HG03280 (cell line): Measurements from ENCODE around the gene CCDC6.
A peak's percentile ranks its signal among the peaks of the same experiment; 100 is the strongest.

ENCODE experiments used
- ATAC-seq: cut with Tn5 transposase; IDR thresholded peaks from one replicate; pipeline ENCODE4 v1.9.1; 2021; ENCODE audit warnings: mild to moderate bottlenecking, moderate library complexity; ENCODE audit not compliant: unreplicated experiment

The CCDC6 gene

DNA sequence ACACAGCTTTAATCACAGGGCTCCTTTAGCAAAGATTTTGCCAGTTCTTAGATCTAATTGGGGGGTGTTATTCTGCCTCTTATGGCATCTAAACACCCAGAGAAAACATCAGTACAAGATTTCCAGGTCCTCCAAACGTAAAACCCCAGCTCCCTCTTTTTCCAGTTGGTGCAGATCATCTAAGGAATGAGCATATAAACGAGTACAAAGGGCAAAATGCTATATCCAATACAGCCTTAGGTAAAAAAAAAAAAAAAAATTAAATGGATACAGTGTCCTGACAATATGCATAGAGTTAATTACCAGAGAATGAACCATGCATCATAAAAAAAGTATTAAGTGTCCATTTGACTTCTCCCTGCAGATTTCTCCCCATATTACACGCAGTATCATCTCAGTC lies 50.3 kb downstream of the CCDC6 start:
- no peak for ATAC-seq

DNA sequence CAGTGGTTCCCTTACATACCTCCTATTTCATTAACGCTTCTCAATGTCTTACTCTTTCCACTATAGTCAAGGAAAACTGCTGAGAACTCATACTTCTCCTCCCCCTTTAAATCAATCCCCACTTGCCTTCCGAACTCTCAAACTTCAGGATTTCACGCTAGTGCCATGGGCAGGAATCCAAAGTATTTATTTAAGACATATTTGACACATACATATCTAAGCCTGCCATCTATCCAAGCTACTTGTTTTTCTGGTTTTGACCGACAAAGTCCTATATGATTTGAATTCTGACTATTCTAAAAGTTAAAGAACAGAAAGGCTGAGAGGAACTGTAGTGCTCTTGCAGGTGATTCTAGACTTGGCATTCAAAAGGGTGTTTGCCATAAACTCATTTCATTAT lies 51.8 kb downstream of the CCDC6 start:
- ATAC-seq = no peak

DNA sequence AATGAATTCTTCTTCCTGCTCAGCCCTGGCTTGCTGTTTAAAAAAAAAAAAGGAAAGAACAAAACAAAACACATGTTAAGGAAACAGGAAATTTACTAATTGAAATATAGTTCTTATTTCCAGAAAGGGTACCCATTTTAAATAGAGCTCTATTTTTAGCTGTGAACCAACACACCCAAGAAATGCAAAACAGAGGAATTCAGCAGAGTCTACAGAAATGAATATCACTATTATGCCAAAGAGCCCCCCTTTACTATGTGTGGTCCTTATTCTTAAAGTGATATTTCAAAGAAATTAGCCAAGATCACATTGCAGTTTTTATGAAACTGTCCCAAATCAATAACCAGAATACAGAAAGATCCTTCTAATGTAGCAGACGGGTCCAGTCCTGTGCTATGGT lies 53.7 kb downstream of the CCDC6 start:
- ATAC-seq = no peak

DNA sequence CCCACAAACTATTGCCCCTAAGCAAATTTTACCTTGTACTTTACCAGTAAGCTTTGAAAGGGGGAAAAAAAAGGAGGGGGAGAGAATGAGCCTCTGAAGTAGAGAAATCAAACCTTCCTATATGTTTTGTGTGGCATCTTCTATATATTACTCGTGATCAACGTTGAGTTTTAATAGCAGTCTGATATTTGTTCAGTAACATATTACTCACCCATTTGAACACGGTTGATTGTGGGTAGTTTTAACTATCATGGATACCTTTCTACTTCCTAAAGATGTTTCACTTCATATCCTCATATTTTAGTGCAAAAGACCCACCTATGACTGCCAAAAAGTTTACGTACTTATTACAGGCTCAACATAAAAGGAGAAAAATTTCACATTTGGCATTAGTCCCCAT lies 54.5 kb downstream of the CCDC6 start:
- no peak for ATAC-seq

DNA sequence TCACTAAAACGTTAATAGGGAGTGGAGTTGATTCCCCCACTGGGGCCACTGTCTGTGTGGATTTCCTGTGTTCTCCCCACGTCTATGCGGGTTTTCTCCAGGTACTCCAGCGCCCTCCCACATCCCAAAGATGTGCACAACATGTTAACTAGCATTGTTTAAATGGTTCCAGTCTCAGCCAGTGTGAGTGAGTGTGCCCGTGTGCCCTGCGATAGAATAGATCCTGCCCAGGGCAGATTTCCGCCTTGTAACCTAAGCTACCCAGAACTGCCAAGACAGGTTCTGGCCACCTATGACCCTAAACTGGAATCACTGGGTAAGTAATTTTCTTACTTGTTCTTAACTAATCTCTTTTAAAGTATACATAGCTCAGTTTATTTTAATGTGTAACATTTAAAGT lies 58.5 kb downstream of the CCDC6 start:
- ATAC-seq = no peak

DNA sequence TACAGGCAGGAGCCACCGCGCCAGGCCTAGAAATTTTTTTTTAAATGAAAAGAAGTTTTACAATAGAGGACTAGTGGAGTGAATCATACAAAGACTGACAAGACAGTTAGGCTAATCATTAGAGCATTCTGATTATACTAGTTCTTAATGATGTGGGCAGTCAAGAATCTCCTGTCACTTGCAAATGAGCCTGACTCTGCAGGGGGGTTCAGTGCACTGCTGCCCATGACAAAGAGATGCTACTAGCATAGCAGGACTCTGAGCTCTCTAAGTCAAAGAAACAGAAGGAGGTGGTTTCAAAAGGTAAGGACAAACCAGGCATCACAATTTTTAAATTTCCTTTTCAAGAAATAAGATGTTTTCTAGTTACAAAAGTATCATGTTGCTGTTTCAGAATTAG lies 59.0 kb downstream of the CCDC6 start:
- ATAC-seq = no peak

DNA sequence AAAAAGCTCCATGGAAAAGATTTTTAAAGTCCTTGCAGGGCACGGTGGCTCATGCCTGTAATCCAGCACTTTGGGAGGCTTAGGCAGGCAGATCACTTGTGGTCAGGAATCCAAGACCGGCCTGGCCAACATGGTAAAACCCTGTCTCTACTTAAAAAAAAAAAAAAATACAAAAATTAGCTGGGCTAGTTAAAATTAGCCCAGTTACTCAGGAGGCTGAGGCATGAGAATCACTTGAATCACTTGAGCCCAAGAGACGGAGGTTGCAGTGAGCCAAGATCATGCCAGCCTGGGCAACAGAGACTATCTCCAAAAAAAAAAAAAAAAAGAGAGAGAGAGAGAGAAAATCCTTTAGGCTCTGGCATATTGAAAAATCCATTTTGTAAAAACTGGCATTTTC lies 61.9 kb downstream of the CCDC6 start:
- no peak for ATAC-seq

DNA sequence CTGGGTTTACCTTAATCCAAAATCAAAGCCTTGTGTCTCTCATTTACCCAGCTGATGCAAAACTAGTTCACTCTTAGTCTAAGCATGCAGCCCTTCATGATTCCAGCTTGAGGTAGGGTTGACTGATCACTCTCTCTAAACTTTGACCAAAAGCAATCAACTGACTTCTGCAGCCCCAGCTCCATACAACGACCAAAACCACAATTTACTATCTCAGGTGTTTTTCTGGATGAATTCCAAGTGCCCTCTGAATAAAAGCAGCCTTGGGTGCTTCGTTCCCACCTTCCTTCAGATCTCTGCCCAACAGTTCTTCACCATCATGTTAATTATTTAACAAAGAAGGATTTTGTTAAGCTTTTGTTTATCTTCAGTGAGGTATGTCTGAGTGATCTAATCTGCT lies 62.6 kb downstream of the CCDC6 start:
- ATAC-seq = no peak

DNA sequence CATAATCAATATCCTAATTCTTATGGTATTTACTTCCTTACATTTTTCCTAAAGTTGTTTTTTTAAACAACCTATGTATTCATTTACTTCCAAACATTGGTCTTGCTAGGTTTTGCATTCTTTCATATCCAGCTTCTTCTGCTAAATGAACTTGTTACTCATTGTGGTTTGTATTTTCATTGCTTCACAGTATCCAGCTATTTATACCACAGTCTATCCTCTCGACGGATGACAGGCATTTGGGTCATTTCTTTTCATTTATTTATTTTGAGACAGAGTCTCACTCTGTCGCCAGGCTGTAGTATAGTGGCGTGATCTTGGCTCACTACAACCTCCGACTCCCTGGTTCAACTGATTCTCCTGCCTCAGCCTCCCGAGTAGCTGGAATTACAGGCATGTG lies 66.8 kb downstream of the CCDC6 start:
- no peak for ATAC-seq

DNA sequence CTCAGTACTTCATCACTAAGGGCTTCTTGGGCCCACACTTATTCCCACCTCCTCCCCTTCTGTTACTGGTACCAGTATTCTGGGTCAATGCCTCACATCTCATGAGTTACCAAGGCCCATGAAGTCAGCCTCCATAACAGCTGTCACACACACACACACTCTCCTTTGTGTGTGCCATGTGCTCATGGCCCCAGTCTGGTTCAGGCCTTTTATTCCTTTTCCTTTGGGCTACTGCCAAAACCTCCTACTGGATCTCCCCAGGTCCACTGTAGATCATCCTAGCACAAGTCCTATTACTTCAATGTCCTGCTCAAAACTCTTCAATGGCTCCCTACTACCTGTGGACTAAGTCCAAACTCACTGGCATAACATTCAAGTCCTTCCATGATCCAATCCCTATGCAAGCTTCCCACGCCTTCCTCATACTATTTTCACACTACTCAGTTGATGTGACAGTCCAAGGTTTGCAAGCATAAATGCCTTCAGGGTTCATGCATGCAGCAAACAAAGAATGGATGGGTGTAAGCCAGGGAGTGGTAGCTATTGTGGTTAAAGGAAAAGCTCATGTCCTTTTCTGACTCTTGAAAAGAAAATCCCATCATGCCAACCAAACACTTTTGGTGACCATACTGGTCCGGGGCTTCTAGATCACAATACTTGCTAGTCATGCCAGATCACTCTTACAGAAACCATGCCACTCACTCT lies 68.1 kb downstream of the CCDC6 start:
- no peak for ATAC-seq

DNA sequence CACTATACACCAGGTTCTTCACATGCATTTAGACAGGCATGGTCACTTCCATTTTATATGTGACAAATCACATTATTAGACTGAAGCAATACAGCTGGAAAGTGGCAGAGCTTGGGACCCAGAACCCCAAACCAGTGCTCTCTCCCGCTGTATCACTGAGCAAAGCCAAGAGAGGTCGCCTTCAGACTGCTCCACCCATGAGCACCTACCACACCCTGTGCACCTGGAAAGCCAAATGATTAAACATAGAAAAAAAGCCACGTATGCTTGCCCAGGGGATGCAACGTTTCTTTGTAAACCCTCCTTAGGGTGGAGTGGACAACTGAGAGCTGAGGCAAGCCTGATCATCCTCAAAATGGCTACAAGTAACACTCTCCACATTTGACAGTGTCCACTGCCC lies 72.5 kb downstream of the CCDC6 start:
- ATAC-seq = no peak

DNA sequence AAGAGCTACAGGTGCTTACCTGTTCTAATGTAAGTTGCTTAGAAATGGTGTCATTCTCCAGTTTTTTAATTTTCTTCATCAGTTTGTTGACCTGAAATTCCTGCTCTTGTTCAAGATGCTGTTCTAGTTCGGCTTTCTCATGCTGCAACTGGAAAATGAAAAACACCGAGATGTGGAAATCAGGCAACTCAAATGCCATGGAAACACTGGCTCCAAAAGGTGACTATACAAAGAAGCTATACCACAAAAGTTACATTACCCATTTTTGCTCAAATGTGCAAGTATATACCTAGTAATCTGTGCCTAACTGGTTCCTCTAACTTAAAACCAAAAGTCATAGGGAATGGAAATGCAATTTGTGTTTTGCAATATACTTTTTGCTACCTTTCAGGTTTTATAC lies 73.8 kb downstream of the CCDC6 start:
- no peak for ATAC-seq

DNA sequence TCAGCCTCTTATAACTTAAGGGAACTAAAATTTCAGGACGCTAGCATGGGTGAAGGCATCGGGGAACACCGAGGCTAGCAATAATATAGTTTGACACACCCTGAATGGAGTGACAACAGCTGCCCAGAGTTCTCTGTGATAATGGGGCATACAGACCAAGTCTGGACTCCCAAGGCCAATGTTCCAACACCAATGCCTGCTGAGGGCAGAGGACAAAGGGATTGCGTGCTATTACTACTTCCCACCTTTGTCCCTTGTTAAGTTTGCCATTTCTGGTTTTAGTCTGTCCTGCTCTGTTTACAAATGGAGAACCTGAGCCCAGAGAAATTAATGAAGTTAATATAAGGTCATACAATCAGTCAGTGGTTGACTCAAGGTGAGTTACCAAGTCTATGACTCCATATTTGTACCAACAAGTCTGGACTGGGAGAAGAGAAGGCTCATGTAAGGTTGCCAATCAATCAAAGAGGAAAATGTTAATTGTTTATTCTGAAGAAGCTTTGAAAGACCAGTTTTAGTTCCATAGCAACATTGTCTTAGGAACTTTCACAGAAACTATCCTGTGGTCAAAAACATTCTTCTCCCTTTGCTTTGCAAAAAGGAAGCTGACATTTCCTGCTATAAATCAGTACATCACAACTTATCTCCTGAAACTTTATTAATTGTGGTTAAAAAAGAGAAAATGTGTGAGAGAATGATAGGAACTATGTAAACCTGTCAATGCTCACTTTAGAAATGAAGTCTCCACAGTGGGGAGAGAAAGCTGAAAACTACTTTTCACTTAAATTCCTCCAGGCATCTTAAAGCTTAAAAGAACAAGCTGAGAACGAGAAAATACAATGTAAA lies 74.5 kb downstream of the CCDC6 start:
- no peak for ATAC-seq

DNA sequence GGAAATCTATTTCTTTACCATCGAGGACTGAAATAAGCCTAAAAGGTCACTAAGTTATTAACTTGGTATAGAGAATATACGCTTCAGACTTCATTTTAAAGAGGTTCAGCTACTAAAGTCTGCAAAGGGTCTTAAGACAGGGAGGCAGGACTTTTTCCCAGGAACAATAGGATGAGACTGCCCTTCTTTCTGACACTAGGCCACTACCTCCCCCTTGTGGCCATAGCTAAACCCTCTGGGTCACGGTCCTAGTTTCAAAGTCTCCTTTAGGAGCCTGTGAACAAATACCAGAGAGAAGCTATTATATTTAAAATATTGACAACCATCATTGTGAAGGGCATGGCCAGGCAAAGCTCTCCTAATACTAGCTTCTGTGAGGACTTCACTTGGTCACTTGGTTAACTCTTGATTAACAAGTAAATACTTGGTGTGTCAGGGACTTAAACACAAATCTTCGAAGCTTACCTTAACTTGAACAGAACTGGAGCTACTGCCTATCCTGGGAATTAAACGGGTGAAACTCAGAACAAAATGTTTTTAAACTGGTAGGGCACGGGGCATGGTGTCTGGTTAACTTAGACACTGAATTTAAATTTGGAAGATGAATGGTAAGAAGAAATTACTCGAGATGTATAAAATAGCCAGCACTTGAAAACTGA lies 75.6 kb downstream of the CCDC6 start:
- no peak for ATAC-seq

DNA sequence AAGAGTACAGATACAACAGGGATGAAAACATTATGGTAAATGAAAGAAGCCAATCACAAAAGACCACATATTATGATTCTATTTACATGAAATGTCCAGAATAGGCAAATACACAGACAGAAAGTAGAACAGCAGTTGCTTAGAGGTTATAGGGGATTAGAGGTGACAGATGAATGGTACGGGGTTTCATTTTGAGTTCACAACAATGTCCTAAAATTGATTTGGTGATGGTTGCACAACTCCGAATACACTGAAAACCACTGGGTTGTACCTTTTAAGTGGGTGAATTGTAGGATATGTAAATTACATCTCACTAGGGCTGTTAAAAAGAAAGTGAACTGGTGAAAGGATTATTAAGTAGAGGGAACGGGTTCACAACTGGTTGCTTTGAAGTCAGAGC lies 76.8 kb downstream of the CCDC6 start:
- ATAC-seq = peak; percentile 79

DNA sequence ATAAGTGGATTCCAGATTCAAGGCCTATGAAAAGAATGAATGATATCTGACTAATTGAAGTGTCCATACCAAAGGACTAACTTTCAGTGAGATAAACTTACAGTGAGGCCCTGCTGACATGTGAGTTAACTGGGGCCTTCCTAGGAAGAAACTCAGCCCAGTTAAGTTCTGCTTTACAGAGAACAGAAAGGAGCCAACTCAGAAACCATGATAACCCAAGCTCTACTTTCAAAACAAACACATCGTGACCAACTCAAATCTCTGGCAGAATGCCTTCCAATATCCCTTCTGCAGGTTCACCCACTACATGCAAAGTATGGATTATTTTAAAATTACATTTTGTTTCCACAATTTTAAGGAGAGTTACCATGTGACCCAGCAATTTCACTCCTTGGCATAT lies 77.3 kb downstream of the CCDC6 start:
- ATAC-seq = no peak

DNA sequence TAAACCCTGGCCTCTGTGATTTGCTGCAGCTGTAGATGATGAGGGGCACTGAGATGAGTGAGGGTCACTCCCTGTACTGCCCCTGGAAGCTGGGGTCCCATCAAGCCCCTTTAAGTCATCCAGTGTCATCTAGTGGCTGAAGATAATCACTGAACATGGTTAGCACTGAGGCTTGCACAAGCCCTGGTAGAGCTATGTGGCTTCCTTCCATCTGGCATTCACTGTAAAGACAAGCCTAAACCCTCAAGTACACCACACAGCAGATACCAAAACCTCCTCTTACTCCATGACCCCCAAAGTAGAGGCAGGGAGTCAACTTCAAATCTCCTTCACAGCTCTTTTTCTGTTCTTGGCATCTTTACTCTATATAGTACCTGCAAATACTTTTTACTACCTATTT lies 80.4 kb downstream of the CCDC6 start:
- no peak for ATAC-seq

DNA sequence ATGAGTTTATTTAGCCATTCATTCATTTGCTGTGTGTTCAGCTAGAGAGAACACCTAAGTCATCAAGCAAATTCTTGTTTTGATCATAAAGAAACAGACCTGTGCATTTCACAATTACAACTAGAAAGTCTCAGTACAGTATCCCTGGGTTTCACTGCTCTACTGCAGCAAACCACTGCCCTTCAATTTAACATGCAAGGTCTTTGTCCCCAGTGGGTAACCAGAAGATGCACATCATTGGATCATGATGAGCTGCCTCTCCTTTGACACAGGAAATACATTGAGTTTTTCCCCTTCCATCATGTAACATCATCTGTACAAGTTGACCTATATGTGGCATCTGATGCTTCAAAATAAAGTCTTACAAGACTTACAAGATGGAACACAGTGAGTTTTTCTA lies 82.6 kb downstream of the CCDC6 start:
- no peak for ATAC-seq

DNA sequence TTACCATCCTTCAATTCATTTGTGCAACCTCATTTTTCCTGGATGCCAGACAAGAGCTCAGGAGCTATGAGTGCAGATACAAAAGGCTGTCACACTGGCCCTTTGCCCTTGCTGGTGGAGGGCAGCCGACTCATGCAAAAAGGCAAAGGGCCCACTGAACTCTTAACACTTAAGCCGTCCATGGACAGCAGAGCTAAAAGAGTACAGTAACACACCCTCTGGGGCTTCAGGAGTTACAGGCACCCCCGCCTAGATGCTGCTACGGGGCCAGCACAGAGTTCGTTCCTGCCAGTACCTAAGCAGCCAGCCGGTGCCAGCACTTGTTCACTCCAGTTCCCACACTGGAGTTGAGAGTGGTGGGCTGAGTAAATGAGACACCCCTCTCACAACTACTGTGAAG lies 83.2 kb downstream of the CCDC6 start:
- no peak for ATAC-seq

DNA sequence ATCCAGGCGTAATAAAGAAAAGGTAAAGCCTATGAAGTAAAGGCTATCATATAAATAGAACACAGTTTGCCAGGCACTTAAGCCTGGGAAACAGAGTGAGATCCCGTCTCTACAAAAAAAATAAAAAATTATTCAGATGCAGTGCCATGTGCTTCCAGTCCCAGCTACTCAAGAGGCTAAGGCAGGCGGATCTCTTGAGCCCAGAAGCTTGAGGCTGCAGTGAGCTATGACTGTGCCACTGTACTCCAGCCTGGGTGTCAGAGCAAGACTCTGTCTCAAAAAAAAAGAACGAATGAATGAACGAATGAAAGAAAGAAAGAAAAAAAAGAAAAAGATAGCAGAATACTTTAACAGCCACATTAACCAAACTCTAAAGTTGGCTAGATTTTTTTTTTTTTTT lies 85.9 kb downstream of the CCDC6 start:
- no peak for ATAC-seq

DNA sequence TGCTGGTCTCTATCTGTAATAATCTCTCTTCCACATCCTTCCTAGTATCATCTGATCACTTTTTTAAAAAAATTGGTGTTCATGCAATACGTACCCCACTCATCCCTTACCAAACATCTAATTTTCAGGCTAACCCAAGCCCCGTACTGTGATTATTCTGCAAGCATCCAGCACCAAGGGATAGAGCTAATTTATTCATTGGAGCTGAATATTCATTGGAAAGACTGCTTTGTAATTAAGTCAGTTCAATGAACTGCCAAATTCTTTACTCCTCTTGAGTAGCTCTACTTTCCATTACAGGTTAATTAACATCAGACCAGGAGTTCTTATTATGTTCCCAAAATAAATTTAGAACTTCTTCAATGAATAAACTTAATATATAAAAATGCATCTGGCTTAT lies 86.7 kb downstream of the CCDC6 start:
- no peak for ATAC-seq

DNA sequence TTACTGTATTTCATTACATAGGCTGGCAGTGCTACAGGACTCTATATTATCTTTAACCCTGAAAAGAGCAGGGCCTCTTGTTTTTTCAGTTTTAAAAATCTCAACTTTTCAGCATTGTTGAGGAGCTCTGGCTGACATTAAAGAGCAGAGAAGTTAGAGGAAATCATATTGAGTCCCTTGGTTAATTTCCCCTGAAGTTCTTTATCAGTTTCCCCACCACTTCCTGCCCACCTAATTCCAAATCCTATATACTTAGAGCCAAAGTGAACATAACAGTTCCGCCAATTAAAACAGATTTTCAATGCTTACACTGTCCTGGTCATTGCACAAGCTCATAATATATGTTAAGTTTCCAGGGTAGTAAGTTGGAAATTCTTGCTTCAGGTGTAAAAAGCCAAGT lies 87.1 kb downstream of the CCDC6 start:
- no peak for ATAC-seq
